GM21447 (cell line): ENCODE results near the gene RIOX2.

Experiments used
- ATAC-seq: cut with Tn5 transposase; IDR thresholded peaks from one replicate; pipeline ENCODE4 v1.9.1; 2021; ENCODE audit not compliant: unreplicated experiment

Gene RIOX2

DNA sequence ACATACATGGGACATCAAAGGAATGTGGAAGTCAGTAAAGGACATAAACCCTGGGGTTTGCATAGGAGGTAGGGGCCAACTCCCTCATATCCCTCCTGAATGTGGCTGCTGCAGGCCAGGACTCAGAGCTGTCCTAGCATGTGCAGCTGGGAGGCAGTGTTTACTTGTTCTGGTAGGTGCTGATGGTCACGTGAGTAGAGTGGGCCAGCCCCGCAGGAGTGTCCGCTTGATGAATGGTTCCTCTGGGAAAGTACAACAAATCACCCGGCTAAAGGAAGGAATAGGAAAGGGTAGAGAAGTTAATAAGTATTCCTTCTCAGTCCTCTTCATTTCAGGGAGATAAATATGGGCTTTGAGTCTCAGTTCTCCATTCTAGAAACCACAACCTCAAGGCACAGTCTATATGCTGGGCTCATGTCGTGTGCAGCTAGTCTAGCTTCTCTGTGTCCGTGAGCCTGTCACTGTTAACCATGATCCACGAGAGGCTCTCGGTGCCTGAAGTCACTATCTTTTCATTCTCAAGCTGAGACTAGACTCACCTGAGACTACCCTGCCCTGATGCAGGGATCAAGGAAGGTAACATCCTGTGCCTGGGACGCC, 17.9 kb downstream of the RIOX2 start:
- no peak for ATAC-seq

GRCh38 chr3:97952872-97953271, 19.4 kb downstream of the RIOX2 start:
- ATAC-seq, result no peak

DNA sequence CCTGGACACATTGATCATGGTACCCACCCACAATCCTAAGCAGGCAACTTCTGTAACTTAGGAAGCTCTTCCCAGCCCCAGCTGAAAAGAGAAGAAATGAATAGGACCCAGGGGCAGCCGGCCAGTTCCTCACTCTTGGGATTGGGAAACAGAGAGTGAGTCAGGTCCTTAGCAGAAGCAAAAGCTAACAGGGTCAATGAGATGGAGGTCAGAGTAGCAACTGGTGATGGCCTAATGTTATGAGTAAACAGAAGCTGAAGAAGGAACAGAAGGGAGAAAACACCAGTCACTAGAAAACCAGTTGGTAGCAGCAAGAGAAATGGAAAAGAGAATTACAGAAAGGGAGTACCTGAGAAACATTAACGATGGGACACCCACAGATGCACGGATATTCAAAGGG, 20.0 kb downstream of the RIOX2 start:
- no peak for ATAC-seq

DNA sequence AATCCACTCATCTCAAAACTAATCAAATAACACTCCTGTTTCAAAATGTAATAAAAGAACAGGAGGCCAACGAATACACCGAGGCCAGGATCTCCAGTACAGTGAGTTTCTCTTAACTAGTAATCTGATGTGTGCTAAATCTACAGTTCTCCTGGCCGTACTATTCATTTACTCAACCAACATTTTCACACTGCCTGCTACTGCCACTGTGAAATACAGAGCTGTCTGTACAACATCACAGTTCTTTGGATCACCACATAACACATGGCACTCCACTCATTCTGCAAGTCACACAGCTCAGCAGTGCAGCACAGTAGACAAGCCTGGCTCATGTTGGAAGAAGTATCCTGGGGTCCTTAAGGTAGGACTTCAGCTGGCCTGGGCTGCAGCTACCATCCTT, 21.9 kb downstream of the RIOX2 start:
- ATAC-seq, result no peak

- ATAC-seq, result no peak
Measured at GRCh38 chr3:97949743-97950142, 22.5 kb downstream of the RIOX2 start.

GRCh38 chr3:97949110-97949485, 23.1 kb downstream of the RIOX2 start:
- ATAC-seq, result no peak

DNA sequence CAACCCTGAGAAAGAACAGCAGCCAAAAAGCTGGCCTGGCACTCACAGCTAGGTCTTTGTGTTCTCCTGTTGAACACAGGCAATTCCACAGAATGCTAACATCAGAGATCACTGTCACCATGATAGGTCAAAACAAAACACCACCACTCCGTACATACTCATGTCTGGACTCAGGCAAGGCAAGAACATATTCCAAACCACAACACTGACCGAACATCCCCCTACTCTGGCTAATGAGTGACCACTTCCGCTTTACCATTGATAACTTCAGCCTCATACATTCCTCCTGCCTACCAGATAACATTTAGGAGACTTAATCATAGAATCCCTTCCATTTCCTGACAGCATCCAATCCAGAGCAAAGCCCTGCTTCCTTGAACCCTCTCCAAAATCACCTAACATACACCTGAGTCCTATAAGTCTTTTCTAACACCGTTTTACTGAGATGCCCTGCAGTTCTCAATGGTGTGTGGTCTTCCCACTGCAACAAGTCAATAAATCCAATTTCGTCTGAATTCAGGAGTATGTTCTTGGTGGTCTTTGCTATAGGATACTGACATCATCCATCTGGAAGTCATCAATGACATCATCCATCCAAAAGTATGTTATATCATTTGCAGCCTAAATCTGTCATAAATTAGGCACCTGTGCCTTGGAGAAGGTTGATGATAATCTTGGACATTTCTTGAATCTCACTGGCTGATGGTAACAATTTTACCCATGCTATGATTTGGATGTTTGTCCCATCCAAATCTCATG, 23.7 kb downstream of the RIOX2 start:
- ATAC-seq, result no peak

DNA sequence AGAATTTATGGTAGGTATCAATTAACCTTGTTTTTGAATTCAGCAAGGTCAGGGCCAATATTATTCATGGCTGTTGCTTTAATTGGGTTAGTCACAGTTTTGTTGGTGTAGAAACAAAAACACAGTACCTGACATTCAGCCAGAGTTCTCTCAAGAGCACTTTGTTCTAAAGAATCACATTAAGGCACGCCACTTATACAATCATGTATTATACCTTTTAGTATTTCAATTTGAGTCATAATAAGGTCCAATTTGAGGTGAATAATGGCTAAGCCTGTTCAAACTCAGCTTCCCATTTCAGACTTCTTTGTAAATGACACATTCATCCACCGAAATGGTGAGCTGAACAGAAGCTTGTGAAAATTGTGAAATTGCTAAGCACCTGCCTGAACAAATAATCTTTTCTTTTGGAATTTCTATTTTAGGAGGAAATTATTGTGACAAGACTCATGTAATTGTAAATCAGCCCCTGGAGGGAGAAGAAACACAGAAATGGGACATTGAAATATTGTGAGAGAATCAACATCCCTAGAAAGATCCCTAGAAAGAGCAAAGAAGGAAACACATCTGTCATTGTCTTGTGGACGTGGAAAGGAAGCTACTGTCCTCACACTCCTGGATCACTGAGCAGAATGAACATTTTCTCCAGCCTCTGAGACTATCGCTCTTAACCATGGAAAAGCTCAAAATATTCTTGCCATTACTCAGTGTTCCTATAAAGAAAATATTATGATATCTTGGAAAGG, 29.3 kb downstream of the RIOX2 start:
- no peak for ATAC-seq

- ATAC-seq, result no peak
Measured at GRCh38 chr3:97940034-97940433, 32.2 kb downstream of the RIOX2 start.

- ATAC-seq, result no peak
Measured at GRCh38 chr3:97939401-97939800, 32.8 kb downstream of the RIOX2 start.

GRCh38 chr3:97938444-97938843, 33.8 kb downstream of the RIOX2 start:
- ATAC-seq, result no peak

GRCh38 chr3:97937205-97937604, 35.0 kb downstream of the RIOX2 start:
- no peak for ATAC-seq

DNA sequence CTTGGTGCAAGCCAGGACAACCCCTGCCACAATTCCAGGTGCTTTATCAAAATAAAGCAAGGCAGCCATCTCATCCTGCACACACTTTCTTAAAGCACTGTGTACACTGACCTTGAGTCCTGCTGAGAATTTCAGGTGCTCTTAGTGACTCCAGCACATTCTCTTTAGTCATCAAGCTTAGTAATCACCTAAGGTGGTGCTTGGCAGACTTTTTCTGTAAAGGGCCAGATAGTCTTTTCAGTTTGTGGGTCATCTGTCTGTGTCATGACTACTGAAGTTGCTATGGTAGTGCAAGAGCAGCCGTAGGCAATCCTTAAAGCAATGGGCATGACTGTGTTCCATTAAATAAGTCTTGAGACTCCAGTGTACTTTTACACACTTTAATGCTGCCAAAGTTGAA, 36.4 kb downstream of the RIOX2 start:
- no peak for ATAC-seq

DNA sequence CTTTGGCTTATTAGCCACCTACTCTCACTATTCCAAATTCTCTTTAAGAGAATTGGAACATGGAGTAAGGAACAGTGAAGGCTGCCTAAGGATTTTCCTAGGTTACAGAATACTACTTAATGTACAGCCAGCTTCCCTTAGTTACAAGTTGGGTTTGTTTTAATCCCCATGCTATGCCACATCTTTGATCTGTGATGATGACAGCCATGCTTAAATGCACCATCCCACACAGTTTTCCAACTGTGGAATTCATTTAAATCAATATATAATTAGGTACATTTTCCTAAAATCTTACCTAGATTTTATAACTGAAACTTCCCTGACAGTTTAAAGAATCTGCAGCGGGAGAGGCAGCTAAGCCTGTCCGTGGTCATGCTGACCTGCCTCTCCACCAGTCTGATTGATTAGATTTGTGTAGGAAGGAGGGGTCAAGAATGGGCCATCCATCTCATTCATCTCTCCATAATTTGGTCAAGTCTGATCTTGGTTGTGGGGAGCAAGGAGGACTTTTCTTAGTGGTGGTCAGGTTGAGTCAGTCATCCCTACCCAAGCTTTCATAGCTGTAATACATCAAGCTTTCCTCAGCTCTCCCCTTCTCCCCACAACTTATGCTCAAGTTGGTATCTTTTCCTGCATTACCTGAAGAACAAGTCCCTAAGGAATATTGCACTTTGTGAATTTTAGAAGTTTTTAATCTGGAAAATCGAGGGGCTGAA, 37.1 kb downstream of the RIOX2 start:
- no peak for ATAC-seq

GRCh38 chr3:97932387-97932801, 39.8 kb downstream of the RIOX2 start:
- ATAC-seq, result no peak

- ATAC-seq, result no peak
Measured at GRCh38 chr3:97931218-97931617, 41.0 kb downstream of the RIOX2 start.

DNA sequence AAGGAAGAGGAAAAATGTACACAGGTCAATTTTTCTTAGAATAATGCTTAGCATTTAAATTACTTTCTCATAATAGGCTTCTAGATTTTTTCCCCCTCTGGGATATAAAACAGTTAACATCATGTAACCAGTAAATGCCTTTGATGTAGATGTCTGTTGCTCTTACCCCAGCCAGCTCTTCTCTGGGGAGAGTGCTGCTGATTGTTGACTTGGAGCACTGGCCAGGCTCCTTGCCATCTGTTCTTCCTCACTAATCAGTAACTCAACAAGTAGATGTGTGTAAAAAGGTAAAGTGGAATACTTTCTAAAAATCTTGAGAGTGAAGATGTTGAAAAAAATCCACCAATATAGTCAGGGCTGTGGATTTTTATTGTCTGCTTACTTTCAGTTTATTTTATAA, 42.2 kb downstream of the RIOX2 start:
- no peak for ATAC-seq

DNA sequence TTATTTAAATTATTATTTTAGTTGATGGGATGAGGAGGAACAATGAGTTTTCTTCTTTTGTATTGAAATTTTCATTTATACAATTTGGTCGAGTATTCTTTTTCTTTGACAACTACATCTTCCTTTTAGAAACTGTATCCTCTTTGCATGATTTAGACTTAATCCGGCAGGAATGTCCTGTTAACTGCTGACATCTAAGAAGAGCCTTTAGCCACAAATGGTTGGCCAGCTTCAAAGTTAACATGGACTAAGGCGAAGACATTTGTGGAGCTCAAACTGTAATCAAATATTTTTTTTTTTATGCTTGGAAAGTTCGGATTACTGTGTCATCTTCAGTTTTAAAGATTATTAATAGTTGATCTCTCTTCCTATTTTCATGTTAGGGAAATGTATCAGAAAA, 43.2 kb downstream of the RIOX2 start:
- ATAC-seq, result no peak

GRCh38 chr3:97927704-97928103, 44.5 kb downstream of the RIOX2 start:
- no peak for ATAC-seq

DNA sequence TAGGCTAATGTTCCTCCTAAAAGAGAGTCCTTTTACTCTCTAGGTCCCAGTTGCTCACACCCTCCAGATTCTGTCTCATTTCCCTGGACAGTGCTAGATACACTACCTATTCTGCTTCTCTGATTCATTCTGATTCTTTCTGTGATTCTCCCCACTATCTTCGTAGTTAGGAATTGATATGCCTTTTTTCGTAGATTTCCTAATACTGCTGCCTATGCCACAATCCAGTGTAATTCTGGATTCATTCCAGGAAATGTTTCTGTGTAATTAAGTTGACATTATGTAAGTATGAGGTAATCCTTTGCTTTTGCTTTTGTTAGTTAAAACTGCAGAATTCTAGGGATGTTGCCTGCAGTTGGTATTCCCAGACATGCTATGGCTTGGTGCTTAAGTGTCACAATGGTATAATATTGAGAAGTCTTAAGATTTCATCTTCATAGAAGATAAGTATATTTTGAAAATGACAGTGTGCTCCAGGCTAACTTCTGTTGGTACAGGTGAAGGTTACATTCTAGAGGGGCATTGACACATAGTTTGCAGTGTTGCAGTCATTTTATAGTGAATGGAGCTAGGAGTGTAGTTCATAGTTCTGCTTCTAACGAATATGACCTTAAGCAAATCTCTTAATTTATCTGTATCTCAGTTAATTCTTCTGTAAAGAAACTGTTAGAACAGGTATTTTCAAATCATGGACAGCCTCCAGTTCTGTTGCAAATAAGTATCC, 54.3 kb downstream of the RIOX2 start:
- ATAC-seq, result no peak

- ATAC-seq, result no peak
Measured at GRCh38 chr3:97916576-97916975, 55.7 kb downstream of the RIOX2 start.
